K562 (cell line): Measurements from ENCODE around the gene RHBDF2. TPM values are rescaled to one million over a fixed set of nuclear protein-coding genes. Genes with fewer than 3 reads are reported as not detected.
A peak's percentile ranks its signal among the peaks of the same experiment; 100 is the strongest.

ENCODE experiments used
- ELF4 ChIP-seq: fragments of 450-650 bp; formaldehyde crosslinking; IDR thresholded peaks from 2 replicates; pipeline ENCODE4 v1.4.0; 2022; ENCODE audit warnings: missing genetic modification characterization
- EP400 ChIP-seq: fragments of 450-650 bp; IDR thresholded peaks from 2 replicates; pipeline ENCODE4 v1.6.1; 2017; ENCODE audit warnings: antibody characterized with exemption, mild to moderate bottlenecking, moderate library complexity
- ERF ChIP-seq: fragments of 450-650 bp; formaldehyde crosslinking; IDR thresholded peaks from 2 replicates; pipeline ENCODE4 v1.4.0; 2020; ENCODE audit warnings: mild to moderate bottlenecking, mixed read lengths
- EWSR1 ChIP-seq: fragments of 450-650 bp; IDR thresholded peaks from 2 replicates; pipeline ENCODE4 v1.6.1; 2018; ENCODE audit warnings: borderline replicate concordance, mild to moderate bottlenecking, low read depth, moderate library complexity; ENCODE audit not compliant: partially characterized antibody
- FOS ChIP-seq: IDR thresholded peaks from 3 replicates; pipeline ENCODE4 v1.6.1; 2011; ENCODE audit not compliant: insufficient read length; ENCODE audit errors: extremely low read depth
- MECOM ChIP-seq: fragments of 250-450 bp; sonication (Bioruptor Pico); IDR thresholded peaks from 2 replicates; pipeline ENCODE4 v1.8.0; 2022; ENCODE audit warnings: inconsistent platforms
- NFYB ChIP-seq: IDR thresholded peaks from 2 replicates; pipeline ENCODE4 v1.6.1; 2011; ENCODE audit warnings: mild to moderate bottlenecking, moderate library complexity; ENCODE audit not compliant: insufficient read length; ENCODE audit errors: extremely low read depth
- NRF1 ChIP-seq, 2 experiments: fragments of 450-650 bp; IDR thresholded peaks in 1 of 2; conservative IDR thresholded peaks in 1 of 2; 2 replicates each; pipeline ENCODE4 v1.6.1; 2014; ENCODE audit warnings: mild to moderate bottlenecking in 2 of 2
- SLC30A9 ChIP-seq: fragments of 250-450 bp; sonication (Bioruptor Pico); IDR thresholded peaks from 2 replicates; pipeline ENCODE4 v1.8.0; 2022; ENCODE audit warnings: mild to moderate bottlenecking, moderate library complexity
- TCF15 ChIP-seq: fragments of 250-450 bp; sonication (Bioruptor Pico); IDR thresholded peaks from 2 replicates; pipeline ENCODE4 v1.8.0; 2022; ENCODE audit warnings: moderate library complexity, mild to moderate bottlenecking, inconsistent platforms
- THRA ChIP-seq: fragments of 450-650 bp; IDR thresholded peaks from 2 replicates; pipeline ENCODE4 v1.6.1; 2017; ENCODE audit warnings: mild to moderate bottlenecking, moderate library complexity
- ZNF143 ChIP-seq: sonication (generic); formaldehyde crosslinking; IDR thresholded peaks from 2 replicates; pipeline ENCODE4 v1.9.0; 2022; ENCODE audit warnings: mild to moderate bottlenecking, missing genetic modification reagents
- ZNF354B ChIP-seq: fragments of 250-450 bp; sonication (Bioruptor Pico); IDR thresholded peaks from 2 replicates; pipeline ENCODE4 v1.4.0; 2020
- ZNF592 ChIP-seq: fragments of 450-650 bp; IDR thresholded peaks from 2 replicates; pipeline ENCODE4 v1.6.1; 2017; ENCODE audit warnings: antibody characterized with exemption, mild to moderate bottlenecking
- ZNF740 ChIP-seq, 3 experiments: fragments of 200-800 bp in 1 of 3; sonication (Bioruptor generic) in 1 of 3; sonication (generic) in 1 of 3; formaldehyde crosslinking in 1 of 3; IDR thresholded peaks; 2 replicates each; pipeline versions ENCODE4 v1.6.1 to v1.8.0; 2016 to 2022; ENCODE audit warnings: mild to moderate bottlenecking in 2 of 3, missing compliant biosample characterization in 2 of 3, missing genetic modification characterization in 2 of 3, missing genetic modification reagents in 1 of 3
- ZNF79 ChIP-seq: fragments of 250-450 bp; sonication (Bioruptor Pico); IDR thresholded peaks from 2 replicates; pipeline ENCODE4 v1.4.0; 2020; ENCODE audit warnings: low read depth, mild to moderate bottlenecking, moderate library complexity
- polyA plus RNA-seq, 8 experiments: library from polyadenylated mRNA; depleted of rRNA in 4 of 8; stranded (reverse) in 5 of 8; unstranded in 3 of 8; fragments of >200 nt; fragmentation: Nextera tagmentation in 2 of 8; fragmentation: Illumina TruSeq in 1 of 8; extraction: Ambion mirVana in 2 of 8; extraction: Trizol in 1 of 8; gene quantifications; 2 replicates each; pipeline versions ENCODE4 v1.2.1 to v1.2.3, GENCODE V29; 2011 to 2014; ENCODE audit warnings: inconsistent platforms in 1 of 8, missing spikeins in 1 of 8
- total RNA-seq, 7 experiments: library from RNA; depleted of rRNA in 6 of 7; stranded (reverse); fragments of >200 nt in 6 of 7; fragmentation: Illumina TruSeq in 2 of 7; extraction: Trizol in 2 of 7; gene quantifications; 2 replicates each; pipeline versions ENCODE4 v1.2.1 to v1.2.3, GENCODE V29; 2011 to 2021; ENCODE audit warnings: low replicate concordance in 1 of 7

Gene RHBDF2
- total and polyA plus RNA-seq, 9 of the 15 experiments (the other 6 are each of a cell fraction or from before 2014, with no cell fraction given), result 0.04 to 2.8 (median 1.1) TPM

GRCh38 chr17:76540381-76541300 lies 39.4 kb upstream of the RHBDF2 start (continued):
- TF ChIP-seq ZNF592, result peak; percentile 89
- TF ChIP-seq SLC30A9, result no peak
- no peak for TF ChIP-seq ZNF79 (CRISPR knock-in tag)
- TF ChIP-seq ELF4, result no peak
- no peak for TF ChIP-seq MECOM
- peak; percentile 68 for TF ChIP-seq NFYB
- TF ChIP-seq TCF15 (CRISPR knock-in tag), result no peak
- TF ChIP-seq ZNF740 (CRISPR knock-in tag; IDR thresholded peaks at IDR 0.05), result peak; percentile 63; the same call in 1 of the 2 replicates
- TF ChIP-seq ZNF740 (tag; IDR thresholded peaks at IDR 0.05), result no peak
- no peak for TF ChIP-seq ERF (CRISPR knock-in tag)
- TF ChIP-seq ZNF143 (CRISPR knock-in tag), result no peak
- TF ChIP-seq EP400, result peak; percentile 85
- TF ChIP-seq ZNF354B, result no peak
- peak; percentile 64 for TF ChIP-seq FOS
- TF ChIP-seq THRA, result no peak
- TF ChIP-seq EWSR1, result no peak
- peak; percentile 74 to 78 for TF ChIP-seq NRF1 (conservative IDR thresholded peaks at IDR 0.05 in 1 of 2, IDR thresholded peaks at IDR 0.05 in 1 of 2)
